ENCODE measurements around the gene MAN2C1. TPM values are rescaled to one million over a fixed set of nuclear protein-coding genes. Genes with fewer than 3 reads are reported as not detected.

MAN2C1 gene
- total RNA-seq, 2 experiments from 2014 or later, result 519 to 546 TPM

- no peaks in the 10 kb centered on the region for H3K9me3 Mint-ChIP-seq
- no peaks in the 10 kb centered on the region for H3K4me1 Mint-ChIP-seq (ENCODE audit: low read depth)
- no peak for ATAC-seq (ENCODE audit: poor library complexity)
- H3K27ac Mint-ChIP-seq, result no peak overlapping the region
- Histone ChIP-seq H3K9me3 (ENCODE audit: control insufficient read depth in 1 of 2, insufficient read depth in 1 of 2, low read length in 2 of 2) (no peaks in the 10 kb centered on the region), H3K4me3 (ENCODE audit: low read length) (no peak overlapping the region), H3K36me3 (ENCODE audit: insufficient read depth, low read length) (no peaks in the 10 kb centered on the region), H3K4me1 (ENCODE audit: insufficient read depth, low read length) (no peaks in the 10 kb centered on the region), H3K27ac (ENCODE audit: low read depth in 1 of 2, low read length in 2 of 2) (no peak overlapping the region), H3K27me3 (ENCODE audit: control insufficient read depth in 1 of 2, insufficient read depth in 2 of 2, low read length in 2 of 2) (no peaks in the 10 kb centered on the region)
- no peaks in the 10 kb centered on the region for H3K27me3 Mint-ChIP-seq
- H3K36me3 Mint-ChIP-seq (ENCODE audit: low read depth), result no peaks in the 10 kb centered on the region
- intact Hi-C loops (cut with DNase I, micrococcal nuclease), result no loop called here
- DNase-seq, result no peak
- POLR2A ChIA-PET, result no interaction called here
- H3K4me3 Mint-ChIP-seq, result no peak overlapping the region
- no peak for TF ChIP-seq CTCF (IDR thresholded peaks at IDR 0.05)
- CTCF ChIA-PET, result no interaction called here
Observed at GRCh38 chr15:75329571-75329970, 38.8 kb downstream of the MAN2C1 start.

DNA sequence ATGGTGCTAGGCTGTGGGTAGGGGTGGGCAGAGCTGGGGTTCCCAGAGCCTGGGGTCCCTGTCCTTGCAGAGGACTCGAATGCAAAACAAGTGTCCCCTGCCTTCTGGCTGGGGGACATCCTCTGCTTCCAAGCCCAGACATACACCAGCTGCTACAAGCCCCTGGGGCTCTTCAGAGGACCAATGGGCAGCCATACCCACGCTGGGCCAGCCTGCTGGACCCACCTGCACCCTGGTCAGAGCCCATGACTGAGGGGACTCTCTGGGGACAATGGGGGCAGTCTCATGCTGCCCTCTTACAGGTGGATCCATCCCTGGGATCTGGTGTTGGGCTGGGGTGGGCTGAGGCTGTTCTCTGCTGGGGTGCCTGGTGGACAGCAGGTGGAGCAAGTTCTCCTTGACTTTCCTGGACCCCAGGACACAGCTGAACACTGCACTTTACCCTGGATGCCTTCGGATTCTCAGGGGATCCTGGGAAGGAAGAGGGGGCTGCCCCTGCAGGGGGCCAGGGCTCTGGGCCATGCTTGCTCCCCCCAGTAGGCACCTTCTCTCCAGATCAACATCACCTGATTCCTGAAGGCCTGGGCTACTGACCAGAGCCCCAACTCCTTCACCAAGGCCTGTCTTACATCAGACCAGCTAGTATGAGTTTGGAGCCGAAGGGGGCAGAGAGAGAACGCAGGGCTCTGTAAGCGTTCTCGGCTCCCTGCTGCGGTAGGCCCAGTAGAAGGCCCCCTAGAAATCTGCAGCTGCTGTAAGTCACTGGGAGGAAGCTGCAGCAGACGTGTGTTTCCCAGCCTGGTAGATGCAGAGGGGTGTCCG, 39.7 kb downstream of the MAN2C1 start:
- intact Hi-C loops (cut with DNase I, micrococcal nuclease), result no loop called here
- no peaks in the 10 kb centered on the region for H3K36me3 ChIP-seq (ENCODE audit: insufficient read depth, low read length)
- no peaks in the 10 kb centered on the region for H3K9me3 Mint-ChIP-seq
- H3K27ac ChIP-seq (ENCODE audit: low read depth in 1 of 2, low read length in 2 of 2), result no peak overlapping the region
- no peaks in the 10 kb centered on the region for H3K27me3 ChIP-seq (ENCODE audit: control insufficient read depth in 1 of 2, insufficient read depth in 2 of 2, low read length in 2 of 2)
- H3K4me3 Mint-ChIP-seq, result no peak overlapping the region
- ChIA-PET POLR2A (no interaction called here), CTCF (no interaction called here)
- no peak for DNase-seq
- H3K9me3 ChIP-seq (ENCODE audit: control insufficient read depth in 1 of 2, insufficient read depth in 1 of 2, low read length in 2 of 2), result no peaks in the 10 kb centered on the region
- H3K4me1 Mint-ChIP-seq (ENCODE audit: low read depth), result no peaks in the 10 kb centered on the region
- no peak for ATAC-seq (ENCODE audit: poor library complexity)
- no peak overlapping the region for H3K27ac Mint-ChIP-seq
- H3K27me3 Mint-ChIP-seq, result no peaks in the 10 kb centered on the region
- H3K4me3 ChIP-seq (ENCODE audit: low read length), result no peak overlapping the region
- H3K36me3 Mint-ChIP-seq (ENCODE audit: low read depth), result no peaks in the 10 kb centered on the region
- H3K4me1 ChIP-seq (ENCODE audit: insufficient read depth, low read length), result no peaks in the 10 kb centered on the region
- no peak for TF ChIP-seq CTCF (IDR thresholded peaks at IDR 0.05)

- no peaks in the 10 kb centered on the region for H3K36me3 Mint-ChIP-seq (ENCODE audit: low read depth)
- no peak for ATAC-seq (ENCODE audit: poor library complexity)
- no peak overlapping the region for H3K4me3 ChIP-seq (ENCODE audit: low read length)
- no peak for DNase-seq
- no peak overlapping the region for H3K27ac Mint-ChIP-seq
- no peaks in the 10 kb centered on the region for H3K36me3 ChIP-seq (ENCODE audit: insufficient read depth, low read length)
- H3K9me3 ChIP-seq (ENCODE audit: control insufficient read depth in 1 of 2, insufficient read depth in 1 of 2, low read length in 2 of 2), result no peaks in the 10 kb centered on the region
- no peak for TF ChIP-seq CTCF (IDR thresholded peaks at IDR 0.05)
- H3K4me3 Mint-ChIP-seq, result no peak overlapping the region
- no peaks in the 10 kb centered on the region for H3K9me3 Mint-ChIP-seq
- no peaks in the 10 kb centered on the region for H3K27me3 ChIP-seq (ENCODE audit: control insufficient read depth in 1 of 2, insufficient read depth in 2 of 2, low read length in 2 of 2)
- intact Hi-C loops (cut with DNase I, micrococcal nuclease), result no loop called here
- H3K4me1 Mint-ChIP-seq (ENCODE audit: low read depth), result no peaks in the 10 kb centered on the region
- no peaks in the 10 kb centered on the region for H3K27me3 Mint-ChIP-seq
- CTCF ChIA-PET, result interaction anchor here (0.6 kb wide), 1 partner anchor 1837 kb away, joined by 3 read pairs; no protein-coding TSS in a partner anchor
- POLR2A ChIA-PET, result interaction anchor here (0.7 kb wide), 1 partner anchor 474 kb away, joined by 3 read pairs; no protein-coding TSS in a partner anchor
- no peak overlapping the region for H3K27ac ChIP-seq (ENCODE audit: low read depth in 1 of 2, low read length in 2 of 2)
- no peaks in the 10 kb centered on the region for H3K4me1 ChIP-seq (ENCODE audit: insufficient read depth, low read length)
Observed at GRCh38 chr15:75327491-75327890, 40.9 kb downstream of the MAN2C1 start.
